PC-9 (cell line): Measurements from ENCODE around the gene TRANK1.

Source experiments
- CTCF ChIP-seq: fragments of 200-600 bp; sonication (generic); conservative IDR thresholded peaks from 2 replicates; pipeline ENCODE4 v1.6.1; 2017; ENCODE audit warnings: mixed run types, antibody characterized with exemption, mild to moderate bottlenecking, moderate library complexity
- EZH2 ChIP-seq: fragments of 200-600 bp; sonication (generic); IDR thresholded peaks from 2 replicates; pipeline ENCODE4 v1.8.0; 2017; ENCODE audit warnings: antibody characterized with exemption, low read depth

- no peak for TF ChIP-seq CTCF
- no peak for TF ChIP-seq EZH2
Observed at GRCh38 chr3:36911990-36912804, 32.7 kb downstream of the TRANK1 start.
